Upper lobe of left lung (tissue), 6 donors: ENCODE results near the gene TENM3. TPM values are rescaled to one million over a fixed set of nuclear protein-coding genes. Genes with fewer than 3 reads are reported as not detected.

Experiments used
- ATAC-seq, 2 donors: fragments of 200-7000 bp; cut with Tn5 transposase; one replicate each; pipeline ENCODE4 v1.9.1; 2022; ENCODE audit warnings: mild to moderate bottlenecking in 2 of 2, moderate library complexity in 2 of 2; ENCODE audit not compliant: low FRiP score in 2 of 2
- DNase-seq, 2 donors: peaks; one replicate each; pipeline ENCODE4 v3.0.0-alpha.2; 2019 to 2020
- H3K27ac ChIP-seq, 4 donors: fragments of 200-600 bp; sonication (generic); one replicate each; pipeline ENCODE4 v1.5.1; 2016 to 2019
- H3K27me3 ChIP-seq, 4 donors: fragments of 200-600 bp; sonication (generic); one replicate each; pipeline ENCODE4 v1.5.1; 2017 to 2019
- H3K36me3 ChIP-seq, 4 donors: fragments of 200-600 bp; sonication (generic); one replicate each; pipeline ENCODE4 v1.5.1; 2016 to 2019
- H3K4me1 ChIP-seq, 4 donors: fragments of 200-600 bp; sonication (generic); one replicate each; pipeline ENCODE4 v1.5.1; 2018 to 2019
- H3K4me3 ChIP-seq, 4 donors: fragments of 200-600 bp; sonication (generic); one replicate each; pipeline ENCODE4 v1.5.1; 2017 to 2019; ENCODE audit warnings: mild to moderate bottlenecking in 2 of 4, moderate library complexity in 1 of 4
- H3K9me3 ChIP-seq, 4 donors: fragments of 200-600 bp; sonication (generic); one replicate each; pipeline ENCODE4 v1.5.1; 2018 to 2019
- EP300 ChIP-seq, 4 donors: sonication (generic); formaldehyde crosslinking; IDR thresholded peaks; one replicate each; pipeline ENCODE4 v1.5.1; 2017; ENCODE audit warnings: antibody characterized with exemption in 4 of 4, control low read depth in 2 of 4
- POLR2A ChIP-seq, 4 donors: fragments of 450-650 bp; IDR thresholded peaks; one replicate each; pipeline ENCODE4 v1.5.1; 2016 to 2017; ENCODE audit warnings: antibody characterized with exemption in 4 of 4, mild to moderate bottlenecking in 2 of 4
- POLR2AphosphoS5 ChIP-seq, 2 donors: sonication (generic); formaldehyde crosslinking; IDR thresholded peaks; one replicate each; pipeline ENCODE4 v1.5.1; 2017; ENCODE audit warnings: antibody characterized with exemption in 2 of 2
- WGBS, 2 donors: methylation state at CpG; one replicate each; pipeline ENCODE4 v1.1.5; 2017 to 2018; 5-methylcytosine and 5-hydroxymethylcytosine counted together
- total RNA-seq, 6 donors: library from RNA; depleted of rRNA in 4 of 6; stranded (reverse); fragments of >200 nt in 4 of 6; gene quantifications; one replicate each; pipeline versions ENCODE4 v1.1.0 to v1.2.1, GENCODE V29; 2016 to 2021
- TF ChIP-seq, protein P1 (sequence below), 6 experiments: fragments of 450-650 bp in 4 of 6; fragments of 200-600 bp in 2 of 6; sonication (generic) in 2 of 6; IDR thresholded peaks; one replicate each; pipeline ENCODE4 v1.5.1; 2016 to 2019; ENCODE audit warnings: antibody characterized with exemption in 6 of 6
- donor health status: DM: no; HTN: no; CAD: no; lungs with moderate emphysema.
- donor health status: DM: no; HTN: yes; CAD: no; lungs with severe emphysema.

Gene TENM3
- total RNA-seq, 6 donors from 2014 or later, result 0.33 to 7.1 (median 1.1) TPM

GRCh38 chr4:182738283-182739047 lies 495.3 kb downstream of the TENM3 start:
- Histone ChIP-seq H3K4me3 (no peak overlapping the region), H3K27me3 (no peaks in the 10 kb centered on the region), H3K9me3 (no peaks in the 10 kb centered on the region), H3K27ac (no peak overlapping the region), H3K4me1 (no peaks in the 10 kb centered on the region), H3K36me3 (no peaks in the 10 kb centered on the region)
- no peak for DNase-seq
- ATAC-seq, result no peak
- WGBS, 2 donors, result 69 to 73% methylated on average over 8 of the region's 8 CpGs
- TF ChIP-seq POLR2AphosphoS5 (IDR thresholded peaks at IDR 0.05), result no peak
- TF ChIP-seq EP300 (IDR thresholded peaks at IDR 0.05), result no peak
- TF ChIP-seq POLR2A (IDR thresholded peaks at IDR 0.05), result no peak
- TF ChIP-seq, protein P1, sequence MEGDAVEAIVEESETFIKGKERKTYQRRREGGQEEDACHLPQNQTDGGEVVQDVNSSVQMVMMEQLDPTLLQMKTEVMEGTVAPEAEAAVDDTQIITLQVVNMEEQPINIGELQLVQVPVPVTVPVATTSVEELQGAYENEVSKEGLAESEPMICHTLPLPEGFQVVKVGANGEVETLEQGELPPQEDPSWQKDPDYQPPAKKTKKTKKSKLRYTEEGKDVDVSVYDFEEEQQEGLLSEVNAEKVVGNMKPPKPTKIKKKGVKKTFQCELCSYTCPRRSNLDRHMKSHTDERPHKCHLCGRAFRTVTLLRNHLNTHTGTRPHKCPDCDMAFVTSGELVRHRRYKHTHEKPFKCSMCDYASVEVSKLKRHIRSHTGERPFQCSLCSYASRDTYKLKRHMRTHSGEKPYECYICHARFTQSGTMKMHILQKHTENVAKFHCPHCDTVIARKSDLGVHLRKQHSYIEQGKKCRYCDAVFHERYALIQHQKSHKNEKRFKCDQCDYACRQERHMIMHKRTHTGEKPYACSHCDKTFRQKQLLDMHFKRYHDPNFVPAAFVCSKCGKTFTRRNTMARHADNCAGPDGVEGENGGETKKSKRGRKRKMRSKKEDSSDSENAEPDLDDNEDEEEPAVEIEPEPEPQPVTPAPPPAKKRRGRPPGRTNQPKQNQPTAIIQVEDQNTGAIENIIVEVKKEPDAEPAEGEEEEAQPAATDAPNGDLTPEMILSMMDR (IDR thresholded peaks at IDR 0.05), result no peak

DNA sequence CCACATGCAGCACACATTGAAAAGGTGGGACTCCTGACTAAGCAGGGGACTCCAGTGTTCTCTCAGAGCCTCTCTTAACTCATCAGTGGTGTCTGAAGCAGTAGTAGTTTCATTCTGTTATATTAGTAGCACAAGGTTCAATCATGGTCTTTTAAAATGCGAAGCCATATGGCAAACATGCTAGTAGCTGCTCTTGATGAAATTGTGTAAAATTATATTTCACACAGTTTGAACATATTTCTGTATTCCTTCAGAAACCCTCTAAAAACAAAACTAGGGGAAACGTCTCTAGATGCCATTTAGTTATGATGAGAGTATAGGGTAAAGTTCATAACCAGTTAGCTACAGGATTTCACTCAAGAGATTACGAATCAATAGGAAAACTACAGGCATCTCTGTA lies 497.1 kb downstream of the TENM3 start:
- H3K4me3 ChIP-seq, result no peak overlapping the region
- TF ChIP-seq POLR2A (IDR thresholded peaks at IDR 0.05) (no peak), POLR2AphosphoS5 (IDR thresholded peaks at IDR 0.05) (no peak), EP300 (IDR thresholded peaks at IDR 0.05) (no peak)
- TF ChIP-seq, protein P1 (IDR thresholded peaks at IDR 0.05), result no peak
- no peak overlapping the region for H3K27ac ChIP-seq
- ATAC-seq (no peak), DNase-seq (no peak)
- no peaks in the 10 kb centered on the region for H3K9me3 ChIP-seq
- no peaks in the 10 kb centered on the region for H3K27me3 ChIP-seq
- WGBS, 2 donors, result 84 to 86% methylated on average over 3 of the region's 3 CpGs
- no peaks in the 10 kb centered on the region for H3K4me1 ChIP-seq
- no peaks in the 10 kb centered on the region for H3K36me3 ChIP-seq

GRCh38 chr4:182741054-182741453 lies 497.9 kb downstream of the TENM3 start:
- H3K9me3 ChIP-seq, result no peaks in the 10 kb centered on the region
- H3K4me1 ChIP-seq, result no peaks in the 10 kb centered on the region
- TF ChIP-seq POLR2A (IDR thresholded peaks at IDR 0.05) (no peak), EP300 (IDR thresholded peaks at IDR 0.05) (no peak), POLR2AphosphoS5 (IDR thresholded peaks at IDR 0.05) (no peak)
- TF ChIP-seq, protein P1 (IDR thresholded peaks at IDR 0.05), result no peak
- no peak overlapping the region for H3K27ac ChIP-seq
- no peaks in the 10 kb centered on the region for H3K36me3 ChIP-seq
- H3K27me3 ChIP-seq, result no peaks in the 10 kb centered on the region
- DNase-seq (no peak), ATAC-seq (no peak)
- WGBS, 2 donors, result 87 to 92% methylated on average over 6 of the region's 6 CpGs
- no peak overlapping the region for H3K4me3 ChIP-seq

- Histone ChIP-seq H3K27ac (no peak overlapping the region), H3K9me3 (no peaks in the 10 kb centered on the region), H3K27me3 (no peaks in the 10 kb centered on the region), H3K4me3 (no peak overlapping the region), H3K4me1 (no peaks in the 10 kb centered on the region), H3K36me3 (no peaks in the 10 kb centered on the region)
- DNase-seq (no peak), ATAC-seq (no peak)
- TF ChIP-seq, protein P1 (IDR thresholded peaks at IDR 0.05), result no peak
- TF ChIP-seq EP300 (IDR thresholded peaks at IDR 0.05) (no peak), POLR2A (IDR thresholded peaks at IDR 0.05) (no peak), POLR2AphosphoS5 (IDR thresholded peaks at IDR 0.05) (no peak)
- 86 to 89% methylated on average over 5 of the region's 5 CpGs for WGBS, 2 donors
Measured at GRCh38 chr4:182741914-182742313, 498.7 kb downstream of the TENM3 start.

GRCh38 chr4:182743815-182744214 lies 500.6 kb downstream of the TENM3 start:
- Histone ChIP-seq H3K9me3 (no peaks in the 10 kb centered on the region), H3K36me3 (no peaks in the 10 kb centered on the region), H3K27ac (no peak overlapping the region), H3K27me3 (no peaks in the 10 kb centered on the region), H3K4me1 (no peaks in the 10 kb centered on the region), H3K4me3 (no peak overlapping the region)
- ATAC-seq (no peak), DNase-seq (no peak)
- no peak for TF ChIP-seq POLR2A (IDR thresholded peaks at IDR 0.05)
- TF ChIP-seq POLR2AphosphoS5 (IDR thresholded peaks at IDR 0.05), result no peak
- TF ChIP-seq, protein P1 (IDR thresholded peaks at IDR 0.05), result no peak
- TF ChIP-seq EP300 (IDR thresholded peaks at IDR 0.05), result no peak
